GM19455 (cell line): ENCODE data around the gene ERCC2.
"Not testable (repeated sequence)": the region's sequence is repeated elsewhere in the genome, so short reads cannot be mapped to it uniquely, and the experiment has no call there.

Source experiments
- ATAC-seq: cut with Tn5 transposase; IDR thresholded peaks from one replicate; pipeline ENCODE4 v1.9.1; 2021; ENCODE audit not compliant: unreplicated experiment

The ERCC2 gene

DNA sequence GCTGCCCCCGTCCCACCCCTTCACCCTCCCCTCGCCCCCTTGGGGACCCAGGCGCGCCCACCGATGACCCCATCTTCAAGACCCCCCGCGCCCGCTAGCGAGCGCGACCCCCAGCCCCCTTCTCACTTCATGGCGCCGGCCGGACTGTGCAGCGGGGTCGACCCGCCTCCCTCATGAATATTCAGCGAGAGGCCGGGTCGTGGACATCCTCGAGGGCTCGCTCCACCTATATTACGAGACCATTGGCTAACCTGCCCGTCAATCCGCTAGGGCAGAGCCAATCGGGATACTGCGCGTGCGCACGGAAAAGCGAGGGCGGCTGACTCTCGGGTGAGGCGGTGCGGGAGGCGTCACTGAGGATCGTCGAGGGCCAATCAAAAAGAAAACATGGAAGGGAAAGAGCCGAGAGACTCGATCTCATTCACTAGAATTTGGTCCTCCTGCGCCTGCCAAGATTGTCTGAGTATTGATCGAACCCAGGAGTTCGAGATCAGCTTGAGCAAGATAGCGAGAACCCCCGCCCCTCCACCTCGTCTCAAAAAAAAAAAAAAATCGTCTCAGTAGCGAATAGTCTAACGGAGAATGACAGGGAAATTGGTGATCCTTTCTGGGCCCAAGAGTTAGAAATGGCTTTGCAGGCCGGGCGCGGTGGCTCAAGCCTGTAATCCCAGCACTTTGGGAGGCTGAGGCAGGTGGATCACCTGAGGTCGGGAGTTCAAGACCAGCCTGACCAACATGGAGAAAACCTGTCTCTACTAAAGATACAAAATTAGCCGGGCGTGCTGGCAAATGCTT, at the start of gene ERCC2:
TSS of gene ERCC2 (minus strand) at position 164 of the 795 bp plus-strand sequence. CDS start at position 131, 33 bp downstream.
- ATAC-seq, result peak; percentile 93

DNA sequence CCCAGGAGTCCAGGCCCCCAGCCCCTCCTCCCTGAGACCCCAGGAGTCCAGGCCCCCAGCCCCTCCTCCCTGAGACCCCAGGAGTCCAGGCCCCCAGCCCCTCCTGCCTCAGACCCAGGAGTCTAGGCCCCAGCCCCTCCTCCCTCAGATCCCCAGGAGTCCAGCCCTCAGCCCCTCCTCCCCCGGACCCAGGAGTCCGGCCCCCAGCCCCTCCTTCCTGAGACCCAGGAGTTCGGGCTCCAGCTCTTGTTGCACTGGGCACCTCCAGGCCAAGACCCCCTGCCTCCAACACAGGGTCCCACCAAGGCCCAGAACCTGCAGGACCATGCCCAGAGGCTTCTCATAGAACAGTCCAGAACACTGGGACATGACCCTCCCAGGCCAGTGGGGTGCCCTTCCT, 49.5 kb upstream of the ERCC2 start:
- ATAC-seq, result no peak

GRCh38 chr19:45419396-45419795, 49.0 kb upstream of the ERCC2 start:
- peak; percentile 51 for ATAC-seq

- no peak for ATAC-seq
These were observed 48.4 kb upstream of the ERCC2 start for GRCh38 chr19:45418802-45419201.

DNA sequence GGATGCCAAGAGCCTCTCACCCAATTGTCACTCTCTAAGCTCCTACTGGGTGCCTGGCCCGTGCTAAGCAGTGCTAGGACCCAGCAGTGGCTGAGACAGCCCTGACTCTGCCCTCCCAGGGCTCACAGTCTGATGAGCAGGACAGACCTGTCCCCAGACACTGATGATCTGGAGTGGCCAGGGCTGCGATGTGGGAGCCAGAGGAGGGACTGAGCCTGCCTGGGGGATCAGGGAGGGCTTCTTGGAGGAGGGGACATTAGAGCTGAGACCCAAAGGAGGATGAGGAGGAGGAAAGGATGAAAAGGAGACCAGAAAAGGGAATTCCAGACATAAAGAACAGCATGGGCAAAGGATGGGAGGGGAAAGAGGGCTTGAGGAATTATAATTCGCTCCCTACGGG, 46.8 kb upstream of the ERCC2 start:
- ATAC-seq, result no peak

GRCh38 chr19:45414468-45414867, 44.1 kb upstream of the ERCC2 start:
- ATAC-seq, result no peak

GRCh38 chr19:45413497-45413896, 43.1 kb upstream of the ERCC2 start:
- no peak for ATAC-seq

- ATAC-seq, result not testable (repeated sequence)
These were observed 40.0 kb upstream of the ERCC2 start for GRCh38 chr19:45410330-45410729.

DNA sequence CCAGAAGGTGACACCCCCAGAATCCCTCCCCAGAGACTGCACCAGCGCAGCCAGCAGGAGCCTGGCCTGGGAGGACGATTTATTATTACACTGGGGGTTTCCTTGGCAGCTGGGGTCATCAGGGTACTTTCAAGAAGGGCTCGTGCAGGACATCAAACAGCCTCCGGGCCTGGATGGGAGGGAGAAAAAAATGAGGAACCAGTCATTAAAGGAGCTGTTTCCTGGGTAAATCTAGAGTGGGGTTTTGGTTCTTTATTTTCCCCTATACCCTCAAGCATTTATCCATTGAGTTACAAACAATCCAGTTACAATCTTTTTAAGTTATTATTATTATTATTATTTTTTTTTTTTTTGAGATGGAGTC, 39.2 kb upstream of the ERCC2 start:
- ATAC-seq, result no peak

- ATAC-seq, result no peak
These were observed 38.6 kb upstream of the ERCC2 start for GRCh38 chr19:45408830-45409556.

GRCh38 chr19:45408121-45408520, 37.7 kb upstream of the ERCC2 start:
- no peak for ATAC-seq

- ATAC-seq, result not testable (repeated sequence)
These were observed 37.2 kb upstream of the ERCC2 start for GRCh38 chr19:45407585-45407984.

GRCh38 chr19:45407091-45407375, 36.7 kb upstream of the ERCC2 start:
- no peak for ATAC-seq

- peak; percentile 72 for ATAC-seq
These were observed 36.1 kb upstream of the ERCC2 start, which contains the start of gene POLR1G for GRCh38 chr19:45406226-45407090. POLR1G (plus strand) TSS chr19:45406644; CDS start chr19:45406697, 53 bp downstream.

DNA sequence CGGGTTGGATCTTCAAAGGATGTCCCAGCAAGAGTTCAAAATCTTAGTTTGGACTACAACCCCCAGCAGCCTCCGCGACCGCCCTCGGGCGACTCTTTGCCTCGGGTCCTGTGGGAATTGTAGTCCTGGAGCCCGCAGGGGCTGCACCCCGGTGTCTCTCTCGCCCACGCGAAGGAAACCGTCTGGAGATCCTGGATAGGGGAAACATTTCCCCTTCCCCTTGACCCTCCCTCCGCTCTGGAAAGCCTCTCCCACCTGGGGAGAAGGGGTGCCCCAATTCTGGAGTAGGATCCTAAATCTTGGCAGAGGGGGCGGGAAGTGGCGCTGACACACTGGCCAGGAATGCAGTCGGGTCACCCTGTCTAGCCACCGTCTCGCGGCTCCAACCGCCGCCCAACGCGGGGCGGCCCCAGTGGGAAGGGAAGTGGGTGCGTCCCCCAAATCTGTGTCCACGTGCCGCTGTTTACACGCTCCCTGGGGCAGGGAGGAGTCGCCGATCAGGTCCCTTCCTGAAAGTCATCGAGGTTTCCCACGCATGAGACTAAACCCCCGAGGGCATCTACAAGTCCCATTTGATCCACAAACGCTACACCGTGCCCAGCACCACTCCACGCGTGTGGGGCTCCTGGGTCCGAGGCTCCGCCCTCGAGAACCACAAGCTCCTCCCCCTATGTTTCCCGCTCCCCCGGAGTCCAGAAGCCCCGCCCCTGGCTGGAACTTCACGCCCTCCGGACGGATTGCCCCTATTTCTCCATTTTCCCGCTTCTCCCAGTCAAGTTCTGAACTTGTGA, 35.3 kb upstream of the ERCC2 start:
- peak; percentile 45 for ATAC-seq

GRCh38 chr19:45404557-45405434, 34.4 kb upstream of the ERCC2 start, which contains the start of gene PPP1R13L:
PPP1R13L (minus strand) TSS chr19:45405069; CDS start chr19:45398318, 6,751 bp downstream.
- no peak for ATAC-seq

DNA sequence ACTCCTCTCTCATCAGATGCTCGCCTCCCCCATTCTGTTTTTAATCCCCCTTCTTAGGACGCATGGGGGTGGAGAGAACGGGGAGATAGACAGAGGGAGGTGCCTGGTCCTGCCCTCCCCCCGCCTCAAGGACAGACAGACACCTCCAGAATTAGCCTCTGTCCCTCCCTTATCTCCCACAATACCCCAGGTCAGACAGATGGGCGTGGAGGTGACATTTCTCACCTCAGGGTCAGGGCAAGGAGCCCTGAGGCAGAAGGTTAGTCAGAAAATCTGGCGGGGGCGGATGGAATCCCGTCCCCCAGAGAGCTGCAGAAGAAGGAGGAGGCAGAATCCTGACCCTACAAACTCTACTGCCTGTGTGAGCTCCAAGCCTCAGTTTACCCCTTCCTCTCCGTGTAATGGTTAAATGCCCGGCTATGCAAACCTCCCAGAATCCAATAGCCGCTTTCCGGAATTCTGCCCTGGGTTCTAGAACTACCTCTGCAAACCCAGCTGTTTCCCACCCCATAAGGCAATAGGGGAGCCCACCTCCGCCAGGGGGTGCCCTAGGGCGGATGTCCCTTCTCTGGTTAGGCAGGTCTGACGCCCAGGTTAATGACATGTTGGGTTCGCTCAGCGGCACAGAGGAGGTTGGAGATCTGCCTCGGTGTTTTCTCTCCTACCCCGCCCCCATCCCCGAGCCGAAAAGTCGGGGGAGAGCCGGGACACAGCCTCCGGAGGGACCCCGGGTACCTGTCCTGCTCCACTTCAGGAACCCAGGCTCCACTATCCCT, 33.6 kb upstream of the ERCC2 start:
- no peak for ATAC-seq

- no peak for ATAC-seq
These were observed 32.9 kb upstream of the ERCC2 start for GRCh38 chr19:45403272-45403671.
